Stimulated activated CD4-positive, alpha-beta T cell treated with anti-CD3 and anti-CD28 coated beads, Interleukin-2, amount 100 ng/mL, for 48 hours (primary cell): ENCODE measurements around the gene PML.

ENCODE experiments used
- DNase-seq, 2 donors: peaks; one replicate each; pipeline ENCODE4 v3.0.0-alpha.2; 2020

PML gene

DNA sequence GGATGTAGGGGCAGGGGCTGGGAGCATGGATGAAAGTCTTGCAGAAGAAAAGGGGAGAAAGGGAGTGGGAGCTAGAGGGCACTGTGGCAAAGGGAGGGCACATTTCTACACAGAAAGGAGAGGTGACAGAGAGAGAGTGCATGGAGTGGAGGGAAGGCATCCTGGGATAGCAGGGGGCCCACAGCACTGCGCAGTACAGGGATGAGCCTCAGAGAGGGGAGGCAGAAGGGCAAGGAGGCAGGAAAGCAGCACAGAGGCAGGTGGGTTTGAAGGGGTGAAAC lies 7.8 kb upstream of the PML start:
- no peak for DNase-seq

DNA sequence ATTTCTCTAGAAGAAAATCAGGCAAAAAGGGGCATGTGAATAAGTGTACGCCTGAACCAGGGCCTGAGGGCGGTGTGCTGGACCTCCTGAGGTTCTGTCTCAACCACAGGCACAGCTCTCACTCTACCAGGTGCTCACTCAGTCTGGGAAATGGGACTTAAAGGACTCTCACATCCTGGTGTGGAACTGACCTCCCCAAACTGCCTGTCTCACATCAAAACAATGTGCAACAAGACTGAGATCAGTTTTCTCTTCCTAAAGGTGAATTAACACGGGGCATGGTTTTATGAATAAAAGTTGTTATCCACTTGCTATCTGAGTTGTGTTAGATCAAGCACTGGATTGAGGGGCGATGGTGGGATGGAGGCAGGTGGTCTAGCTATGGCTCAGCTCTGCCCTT lies 7.3 kb upstream of the PML start:
- no peak for DNase-seq

DNA sequence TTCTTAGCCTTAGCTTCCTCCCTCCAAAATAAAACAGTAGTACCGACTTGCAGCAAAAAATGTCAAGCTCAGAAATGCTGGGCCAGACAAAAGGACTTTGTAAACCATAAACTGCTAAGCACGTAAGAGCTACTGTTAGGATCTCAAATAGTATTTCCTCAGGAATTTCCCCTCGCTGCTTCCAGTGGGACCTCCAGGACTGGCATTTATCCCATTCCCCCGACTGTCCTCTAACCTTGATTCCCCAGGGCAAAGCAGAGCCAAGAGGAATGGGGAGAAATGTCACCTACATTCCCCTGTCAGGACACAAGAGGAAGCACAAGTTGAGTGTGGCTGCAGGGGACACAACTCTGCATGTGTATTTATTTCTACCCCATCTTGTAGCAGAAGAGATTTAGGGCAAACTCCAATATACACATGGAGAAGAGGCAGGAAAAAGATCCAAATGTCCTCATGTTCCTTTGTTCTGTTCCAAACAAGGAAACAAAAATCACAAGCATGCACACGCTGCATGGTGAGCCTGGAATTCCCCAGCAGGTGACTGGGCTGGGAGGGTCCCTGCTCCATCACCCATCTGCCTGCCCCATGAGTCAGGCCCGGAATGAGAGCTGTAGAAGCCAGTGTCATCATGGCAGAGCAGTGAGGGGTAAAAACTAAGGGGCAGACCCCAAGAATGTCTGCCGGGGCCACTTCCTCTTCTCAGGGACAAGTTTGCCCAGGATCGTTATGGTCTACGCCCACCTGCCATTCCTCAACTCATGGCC lies 6.7 kb upstream of the PML start:
- no peak for DNase-seq

DNA sequence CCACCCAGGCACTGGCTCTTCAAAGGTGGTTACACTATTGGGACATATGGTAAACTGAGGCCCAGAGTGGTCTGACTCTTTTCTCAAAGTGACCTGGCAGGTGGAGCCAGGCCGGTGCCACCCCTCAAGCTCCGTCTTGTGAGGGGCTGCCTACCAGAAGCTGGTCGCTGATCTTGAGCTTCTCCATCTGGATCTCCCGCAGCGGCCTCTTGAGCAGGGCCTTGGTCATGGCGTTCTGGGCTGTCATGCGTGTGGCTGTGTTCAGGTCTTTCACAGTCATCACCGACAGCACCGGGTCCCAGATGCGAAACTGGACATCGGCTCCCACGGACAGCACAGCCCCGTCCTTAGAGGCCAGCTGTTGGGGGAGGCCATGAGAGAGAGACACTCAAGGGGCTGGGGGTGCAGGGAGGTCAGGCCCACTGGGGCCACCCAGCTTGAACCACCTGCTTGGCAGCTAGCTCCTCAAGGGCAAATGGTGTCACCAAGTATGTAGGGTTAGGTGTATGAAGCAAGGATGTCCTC lies 6.0 kb upstream of the PML start:
- no peak for DNase-seq

DNA sequence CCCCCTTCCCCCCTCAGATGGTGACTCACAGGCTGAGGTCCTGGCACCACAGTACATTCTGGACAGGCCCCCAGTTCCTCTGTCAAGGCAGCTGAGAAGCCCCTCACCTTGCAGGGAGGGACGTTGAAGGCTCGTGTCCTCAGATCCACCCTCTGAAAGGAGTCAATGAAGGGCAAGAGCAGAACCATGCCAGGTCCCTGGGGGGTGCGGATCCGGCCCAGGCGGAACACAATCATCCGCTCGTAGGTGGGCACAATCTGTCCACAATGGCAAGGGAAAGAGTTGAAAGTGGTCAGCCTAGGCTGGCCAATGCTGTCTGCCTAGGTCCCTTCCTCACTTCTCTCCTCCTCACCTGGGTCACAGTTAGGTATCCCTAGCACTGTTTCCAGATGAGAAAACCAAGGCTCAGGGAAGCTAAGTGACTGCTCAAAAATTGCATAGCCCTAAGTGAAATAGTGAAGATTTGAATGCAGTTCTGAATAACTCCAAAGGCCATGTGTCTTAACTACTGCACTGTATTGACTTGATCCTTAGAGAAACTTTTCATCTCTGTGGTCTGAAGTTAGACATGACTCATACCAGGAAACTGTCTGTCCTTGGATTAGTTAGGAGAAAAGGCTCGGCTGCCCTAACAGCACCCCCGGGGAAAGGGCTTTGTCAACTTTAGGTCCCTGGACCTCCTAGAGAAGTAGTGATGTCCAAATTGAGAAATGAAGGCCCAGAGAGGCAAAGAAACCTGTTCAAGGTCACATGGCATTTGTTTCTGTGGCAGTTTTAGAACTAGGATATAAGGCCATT lies 5.3 kb upstream of the PML start:
- no peak for DNase-seq

DNA sequence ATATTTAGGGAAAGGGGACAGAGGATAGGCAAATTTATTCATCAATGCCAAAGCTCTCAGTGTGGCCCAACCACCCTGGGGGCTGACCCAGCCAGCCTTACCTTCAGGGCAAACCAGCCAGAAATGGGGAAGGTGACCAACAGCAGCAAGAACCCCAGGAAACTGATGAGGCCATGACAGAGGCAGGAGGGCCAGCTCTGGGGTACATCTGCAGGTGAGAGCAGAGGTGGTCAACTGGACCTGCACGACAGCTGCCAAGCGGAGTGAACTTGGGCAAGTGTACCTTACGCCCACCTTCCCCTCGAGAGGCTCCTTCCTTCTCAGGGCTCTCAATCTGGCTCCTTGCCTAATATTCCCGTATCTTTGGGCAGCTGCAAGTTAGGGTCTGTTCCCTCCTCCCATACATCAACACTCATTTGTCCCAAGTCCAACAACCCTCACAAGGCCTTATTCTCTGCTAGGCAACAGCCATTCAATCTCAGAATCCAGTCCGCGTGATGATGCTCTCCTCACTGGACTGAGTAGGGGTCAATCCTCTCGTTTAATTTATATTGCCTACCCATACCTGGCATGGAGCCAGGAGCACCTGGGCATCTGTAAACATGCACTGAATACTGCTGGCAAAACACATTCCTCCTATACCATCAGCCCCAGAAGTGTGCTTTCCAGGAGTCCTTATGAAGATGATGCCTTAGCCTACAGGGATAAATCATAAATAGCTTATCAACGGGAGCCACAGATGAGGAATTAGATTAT lies 4.1 kb upstream of the PML start:
- DNase-seq, result no peak

DNA sequence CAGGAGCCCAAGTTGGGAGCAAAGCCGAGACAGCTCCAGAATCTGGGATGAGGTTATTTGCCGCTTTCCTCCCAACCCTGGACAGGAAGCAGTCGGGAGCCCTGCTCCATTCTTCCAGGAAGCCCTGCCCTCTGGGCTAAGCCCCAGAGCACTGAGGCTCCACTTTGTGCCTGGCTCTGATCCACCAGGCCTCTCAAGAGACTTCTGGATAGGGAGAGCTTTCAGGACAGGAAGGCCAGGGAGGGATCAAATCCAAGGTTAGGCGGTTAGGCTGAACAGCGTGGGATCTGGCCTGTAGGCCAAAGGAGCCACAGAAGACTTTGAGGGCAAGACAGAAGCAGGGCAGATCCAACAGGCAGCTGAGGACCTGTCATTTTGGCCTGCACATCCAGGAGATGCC lies 3.3 kb upstream of the PML start:
- DNase-seq, result no peak

DNA sequence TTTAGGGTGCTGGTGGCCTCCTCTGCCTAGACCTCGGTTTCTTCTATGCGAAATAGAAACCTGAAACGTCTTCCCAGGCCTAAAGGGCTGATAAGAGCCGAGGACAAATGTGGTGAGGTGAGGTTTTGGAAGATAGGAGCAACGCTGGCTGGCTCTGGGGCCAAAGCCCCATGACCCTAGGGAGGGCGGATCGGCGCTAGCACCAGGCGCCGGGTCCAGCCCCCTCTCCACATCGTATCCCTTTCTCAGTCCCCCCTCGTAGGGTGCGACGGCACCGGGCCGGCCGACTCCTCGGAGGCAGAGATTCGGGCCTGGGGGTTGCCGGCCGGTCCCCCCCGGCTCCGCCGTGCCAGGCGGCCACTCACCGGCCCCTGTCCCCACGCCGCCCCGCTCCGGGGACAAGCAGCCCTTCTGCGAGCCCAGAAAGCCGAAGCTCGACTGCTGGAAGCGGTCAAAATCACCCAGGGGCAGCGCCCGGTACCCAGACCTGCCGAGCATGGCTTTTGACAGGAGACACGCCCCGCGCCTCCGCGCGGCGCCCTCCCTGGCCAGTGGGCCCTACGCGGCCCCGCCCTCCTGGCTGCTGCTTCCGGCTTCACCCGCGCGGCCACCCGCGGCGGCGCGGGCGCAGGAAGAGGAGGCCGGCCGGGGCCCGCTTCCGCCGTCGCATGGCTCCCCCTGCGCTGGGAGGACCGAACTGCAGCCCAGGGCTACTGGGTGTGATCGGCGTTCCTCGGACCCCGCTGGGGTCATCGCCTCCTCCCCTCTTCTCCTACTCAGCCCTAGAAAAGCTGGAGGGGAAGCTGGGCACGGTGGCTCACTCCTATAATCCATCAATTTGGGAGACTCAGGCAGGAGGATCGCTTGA lies 2.6 kb upstream of the PML start, which contains the start of gene STOML1:
TSS of gene STOML1 (minus strand) at position 570 of the 868 bp plus-strand sequence. CDS start at position 498, 72 bp downstream.
- peak; percentile 98 for DNase-seq

DNA sequence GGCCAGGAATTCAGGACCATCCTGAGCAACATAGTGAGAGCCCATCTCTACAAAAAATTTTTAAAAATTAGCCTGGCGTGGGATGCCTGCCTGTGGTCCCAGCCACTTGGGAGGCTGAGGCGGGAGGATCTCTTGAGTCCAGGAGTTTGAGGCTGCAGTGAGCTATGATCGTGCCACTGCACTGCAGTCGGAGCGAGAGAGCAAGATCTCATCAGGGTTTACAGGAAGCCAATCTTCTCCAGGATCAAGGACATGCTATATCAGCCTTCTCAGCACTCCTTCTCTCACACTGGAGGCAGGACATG lies 2.0 kb upstream of the PML start:
- DNase-seq, result no peak

DNA sequence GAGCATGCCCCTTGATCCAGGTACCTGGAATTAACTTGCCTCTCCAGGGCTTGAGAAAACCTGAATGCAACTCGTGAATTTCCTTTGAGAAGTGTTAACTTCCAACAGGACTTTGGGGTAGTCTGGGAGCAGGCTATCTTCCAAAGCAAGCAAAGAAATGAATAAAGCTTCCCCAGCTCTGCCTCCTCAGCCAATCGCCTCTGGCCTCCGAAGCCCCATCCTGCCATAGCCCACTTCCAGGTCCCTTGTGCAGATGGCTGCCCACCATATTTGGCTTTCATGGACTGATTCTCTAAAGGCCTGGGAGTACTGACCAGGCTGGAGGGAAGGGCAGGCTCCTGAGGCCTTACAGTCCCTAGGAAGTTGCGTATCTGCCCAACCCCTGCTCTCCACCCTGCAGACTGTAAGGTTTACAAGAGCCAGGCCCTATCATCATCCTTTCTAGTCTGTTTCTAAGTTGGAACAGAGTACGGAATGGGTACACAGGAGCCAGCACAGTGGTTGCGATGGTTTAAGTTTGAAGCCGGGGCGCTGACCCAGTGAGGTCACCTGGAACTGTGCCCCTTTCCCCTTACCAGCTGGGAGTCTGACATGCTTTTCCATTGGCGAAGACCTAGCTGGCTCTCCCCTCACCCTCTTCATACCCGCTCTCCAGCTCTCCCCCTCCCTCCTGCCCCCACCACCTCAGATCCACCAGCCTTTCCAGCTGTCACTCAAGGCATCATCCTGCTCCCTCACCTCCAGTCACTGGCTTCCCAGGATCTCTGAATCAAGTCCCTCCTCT lies 1.1 kb upstream of the PML start:
- no peak for DNase-seq

DNA sequence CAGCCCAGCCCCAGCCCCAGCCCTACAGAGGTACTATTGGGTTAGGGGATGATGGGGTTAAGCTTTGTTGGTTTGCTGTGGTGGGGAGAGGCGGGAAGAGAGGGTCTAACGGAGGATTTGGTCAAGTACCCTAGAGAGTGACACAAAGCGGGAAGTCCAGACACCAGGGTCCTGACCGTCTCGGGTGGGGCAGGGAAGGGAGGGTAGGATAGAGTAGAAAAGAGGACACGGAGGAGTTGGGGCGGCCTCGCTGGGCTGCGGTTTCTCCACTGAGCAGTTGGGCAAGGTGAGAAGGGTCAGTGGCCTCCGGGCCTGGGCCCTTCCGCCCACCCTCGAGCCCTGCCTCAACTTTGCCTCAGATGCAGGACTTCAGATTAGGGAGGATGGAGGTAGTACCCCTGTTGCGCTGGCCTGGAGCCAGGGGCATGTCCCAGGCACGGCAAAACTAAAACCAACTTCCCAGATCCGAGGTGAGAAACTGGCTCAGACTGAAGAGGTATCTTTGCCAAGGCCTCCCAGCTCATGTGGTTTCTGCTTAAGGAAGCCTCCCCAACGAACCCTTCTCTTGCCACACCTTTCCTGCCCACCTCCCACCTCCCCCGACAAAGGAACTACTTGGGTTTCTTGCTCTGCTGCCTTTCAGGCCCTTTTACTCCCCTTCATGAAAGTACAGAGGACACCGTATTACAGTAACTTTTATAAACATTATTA lies 551 bp downstream of the PML start:
- DNase-seq, result no peak

DNA sequence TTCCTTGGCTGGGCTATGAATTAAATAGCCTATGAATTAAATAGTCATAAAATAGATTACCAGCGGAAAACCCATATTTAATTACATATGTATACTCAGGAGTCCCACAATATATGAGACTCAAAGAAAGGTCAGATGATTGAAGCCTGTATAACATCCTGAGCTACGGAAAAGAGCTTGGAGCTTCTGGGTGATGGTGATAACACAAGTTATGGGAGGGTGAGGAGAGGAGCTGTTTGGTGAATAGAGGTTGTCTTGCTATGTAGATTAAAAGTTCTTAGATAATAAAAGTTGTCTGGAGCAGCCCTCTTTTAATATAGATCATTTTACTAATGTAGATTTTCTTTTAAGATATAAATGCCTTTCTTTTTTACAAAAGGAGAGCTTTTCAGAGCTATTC lies 1.8 kb downstream of the PML start:
- DNase-seq, result no peak

DNA sequence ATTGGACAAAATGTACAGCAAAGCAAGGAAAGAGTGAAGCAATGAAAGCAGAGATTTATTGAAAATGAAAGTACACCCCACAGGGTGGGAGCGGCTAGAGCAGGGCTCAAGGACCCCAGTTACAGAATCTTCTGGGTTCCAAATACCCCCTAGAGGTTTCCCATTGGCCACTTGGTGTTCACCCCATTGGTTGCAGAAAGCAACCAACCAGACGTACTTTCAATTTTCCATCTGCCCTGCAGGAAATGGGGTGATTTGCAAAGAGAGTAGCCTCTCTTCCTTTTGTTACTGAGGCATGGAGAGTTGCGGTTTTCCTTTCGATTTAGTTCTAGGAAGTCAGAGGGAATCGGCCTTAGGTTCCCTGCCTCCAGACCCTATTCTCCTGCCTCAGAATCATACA lies 2.4 kb downstream of the PML start:
- no peak for DNase-seq

DNA sequence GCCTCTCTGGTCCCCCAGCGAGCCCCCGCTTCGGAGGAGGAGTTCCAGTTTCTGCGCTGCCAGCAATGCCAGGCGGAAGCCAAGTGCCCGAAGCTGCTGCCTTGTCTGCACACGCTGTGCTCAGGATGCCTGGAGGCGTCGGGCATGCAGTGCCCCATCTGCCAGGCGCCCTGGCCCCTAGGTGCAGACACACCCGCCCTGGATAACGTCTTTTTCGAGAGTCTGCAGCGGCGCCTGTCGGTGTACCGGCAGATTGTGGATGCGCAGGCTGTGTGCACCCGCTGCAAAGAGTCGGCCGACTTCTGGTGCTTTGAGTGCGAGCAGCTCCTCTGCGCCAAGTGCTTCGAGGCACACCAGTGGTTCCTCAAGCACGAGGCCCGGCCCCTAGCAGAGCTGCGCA lies 3.5 kb downstream of the PML start:
- DNase-seq, result no peak

DNA sequence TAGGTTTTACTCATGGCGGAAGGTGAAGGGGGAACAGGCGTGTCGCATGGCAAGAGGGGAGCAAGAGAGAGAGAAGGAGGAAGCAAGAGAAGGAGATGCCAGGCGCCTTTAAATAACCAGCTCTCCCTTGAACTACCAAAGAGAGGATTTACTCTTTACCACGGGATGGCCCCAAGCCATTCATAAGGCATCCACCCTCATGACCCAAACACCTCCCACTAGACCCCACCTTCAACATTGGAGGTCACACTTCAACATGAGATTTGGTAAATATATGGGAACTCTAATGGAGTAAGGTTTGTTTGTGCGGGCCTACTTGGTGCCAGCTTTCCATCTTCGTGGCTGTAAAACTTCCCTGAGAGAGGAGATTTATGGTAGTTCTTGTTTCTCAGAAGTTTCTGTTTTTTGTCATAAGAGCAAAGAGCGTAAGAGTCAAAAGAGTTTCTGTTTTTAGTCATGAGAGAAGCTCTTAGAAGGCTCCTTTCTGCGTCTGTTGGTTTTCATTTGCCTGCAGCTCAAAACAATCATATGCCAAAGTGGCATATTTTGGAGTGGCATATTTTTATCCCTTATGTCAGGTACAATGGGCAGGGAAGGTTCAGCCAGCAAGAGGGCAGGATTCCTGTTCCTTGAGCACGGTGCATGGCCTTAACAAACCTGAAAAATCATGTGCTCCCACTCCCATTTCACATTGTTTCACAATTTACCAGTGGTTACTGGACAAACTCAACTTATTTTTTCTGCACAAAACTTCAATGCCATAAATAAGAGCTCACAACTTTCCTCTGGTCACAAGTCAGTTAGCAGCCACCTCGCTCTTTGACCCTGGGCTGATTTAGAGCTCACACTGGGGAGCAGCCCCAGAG lies 12.5 kb downstream of the PML start:
- no peak for DNase-seq

DNA sequence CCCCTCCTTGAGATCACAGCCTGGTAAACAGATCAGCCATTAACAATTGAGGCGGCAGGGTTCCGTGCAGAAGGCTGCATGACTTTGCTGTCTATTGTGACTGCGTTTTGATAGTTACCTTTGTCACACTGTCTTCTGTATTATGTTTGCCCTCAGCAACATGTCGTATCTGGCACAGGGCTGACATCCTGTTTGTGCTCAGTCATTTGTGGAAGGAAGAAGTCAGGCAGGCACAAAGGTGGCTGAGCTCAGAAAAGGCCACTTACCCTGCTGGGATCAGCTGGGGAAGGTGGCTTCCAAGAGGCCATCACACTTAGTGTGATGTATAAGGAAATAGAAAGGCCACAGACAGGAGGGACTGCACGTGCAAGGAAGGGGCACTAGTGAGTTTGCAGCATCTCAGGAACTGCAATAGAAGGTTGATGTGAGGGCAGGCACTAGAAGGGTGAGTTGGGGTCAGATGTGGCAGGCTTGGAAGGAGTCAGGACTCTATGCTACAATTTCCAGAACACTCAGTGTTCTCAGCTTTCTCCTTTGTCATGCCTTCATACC lies 13.4 kb downstream of the PML start:
- no peak for DNase-seq

DNA sequence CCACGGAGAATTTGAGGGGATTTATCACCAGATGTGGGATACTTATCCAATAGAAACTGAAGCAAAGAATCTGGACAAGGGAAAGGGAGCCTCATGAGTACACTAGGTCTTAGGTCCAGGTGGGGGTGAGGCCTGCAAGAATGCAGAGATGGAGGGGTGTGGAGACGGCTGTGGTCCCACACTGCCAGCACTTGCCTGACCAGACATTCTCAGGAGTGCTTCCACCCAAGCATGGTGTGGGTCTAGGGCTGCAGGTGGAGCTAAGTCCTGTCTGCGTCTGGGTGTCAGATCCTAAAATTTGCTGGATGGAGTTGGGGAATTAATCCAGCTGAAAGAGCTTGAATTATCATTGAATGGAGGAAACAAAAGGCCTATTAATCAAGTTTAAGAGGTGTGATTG lies 14.4 kb downstream of the PML start:
- no peak for DNase-seq

DNA sequence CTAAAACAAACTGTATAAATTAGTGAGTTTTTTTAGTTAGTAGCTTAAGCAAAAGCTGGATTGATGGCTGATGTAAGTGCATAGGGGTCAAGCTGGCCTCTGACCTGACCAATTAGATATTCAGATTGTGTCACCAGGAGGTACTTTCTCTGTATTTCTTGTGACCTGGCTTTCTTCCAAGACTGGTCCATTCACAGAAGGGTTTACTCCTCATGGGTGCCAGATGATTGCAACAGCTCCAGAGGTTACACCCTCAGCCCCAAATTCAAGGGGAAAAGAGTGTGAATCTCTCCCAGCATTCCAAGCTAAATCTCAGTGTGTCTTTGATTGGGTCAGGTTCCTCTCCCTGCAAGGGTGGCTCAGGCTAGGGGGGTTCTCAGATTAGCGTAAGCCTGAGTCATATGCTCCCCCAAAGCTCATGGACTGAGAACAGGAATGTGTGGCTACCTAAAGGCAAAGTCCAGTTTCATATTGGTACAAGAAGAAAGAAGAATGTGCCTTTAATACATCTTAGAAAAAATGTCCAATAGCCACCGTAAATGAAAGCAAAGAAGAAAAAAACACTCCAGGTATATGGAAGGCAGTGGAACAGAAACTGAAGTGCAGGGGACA lies 16.5 kb downstream of the PML start:
- DNase-seq, result no peak

DNA sequence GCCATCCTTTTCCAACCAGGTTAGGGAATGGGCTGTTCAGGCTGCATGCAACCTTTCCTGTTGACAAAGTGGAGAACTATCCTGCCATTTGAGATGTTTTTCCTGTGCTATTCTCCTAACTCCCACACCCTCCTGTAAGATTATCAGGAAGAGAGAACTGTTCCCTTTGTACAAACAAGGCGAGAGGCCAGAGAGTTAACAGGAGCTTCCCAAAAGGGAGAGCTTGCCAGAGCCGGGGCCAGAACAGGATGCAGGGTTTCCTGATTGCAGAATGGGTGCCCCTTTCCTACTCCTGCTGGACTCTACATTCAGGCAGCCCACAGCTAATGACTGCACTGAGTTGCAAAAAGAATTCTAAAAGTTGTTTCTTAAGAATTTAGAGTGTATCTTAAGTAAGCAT lies 17.1 kb downstream of the PML start:
- no peak for DNase-seq
